GM21390 (cell line): ENCODE data around the gene IQUB.
"Not testable (repeated sequence)": the region's sequence is repeated elsewhere in the genome, so short reads cannot be mapped to it uniquely, and the experiment has no call there.

Experiments
- ATAC-seq: cut with Tn5 transposase; IDR thresholded peaks from one replicate; pipeline ENCODE4 v1.9.1; 2021; ENCODE audit not compliant: unreplicated experiment

The IQUB gene

DNA sequence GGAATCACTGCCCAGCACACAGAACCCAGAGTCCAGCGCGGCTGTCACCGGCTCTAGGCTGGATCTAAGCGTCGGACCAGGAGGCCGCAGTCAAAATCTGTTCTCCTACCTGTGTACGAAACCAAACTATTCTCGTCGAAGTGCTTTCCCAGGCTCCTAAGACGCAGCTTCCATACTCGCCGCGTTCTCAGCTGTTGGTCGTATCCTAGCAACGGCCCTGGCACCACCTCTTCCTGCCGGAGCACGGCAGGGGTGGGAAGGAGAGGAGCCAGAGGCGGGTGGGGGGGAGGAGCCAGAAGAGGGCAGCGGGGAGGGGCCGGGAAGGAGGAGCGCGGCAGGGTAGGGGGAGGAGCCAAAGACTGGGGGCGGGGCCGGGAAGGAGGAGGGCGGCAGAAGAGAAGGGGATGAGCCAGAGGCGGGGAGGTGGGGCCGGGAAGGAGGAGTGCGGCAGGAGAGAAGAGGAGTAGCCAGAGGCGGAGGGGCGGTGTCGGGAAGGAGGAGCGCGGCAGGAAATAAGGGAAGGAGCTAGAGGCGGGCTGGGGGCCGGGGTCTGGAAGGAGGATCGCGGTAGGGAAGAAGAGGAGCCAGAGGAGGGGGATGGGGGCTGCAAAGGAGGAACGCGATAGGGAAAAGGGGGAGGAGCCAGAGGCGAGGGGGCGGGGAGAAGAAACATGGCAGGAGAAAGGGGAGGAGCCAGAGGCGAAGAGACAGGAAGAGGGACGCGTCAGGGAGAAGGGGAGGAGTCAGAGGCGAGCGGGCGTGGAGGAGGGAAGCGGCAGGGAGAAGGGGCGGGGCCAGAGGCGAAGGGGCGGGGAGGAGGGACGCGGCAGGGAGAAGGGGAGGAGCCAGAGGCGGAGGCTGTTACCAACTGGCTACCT is at the start of gene IQUB:
TSS of gene IQUB (minus strand) at position 213 of the 878 bp plus-strand sequence. CDS start 22,255 bp downstream, outside the sequence.
- peak; percentile 84 for ATAC-seq

DNA sequence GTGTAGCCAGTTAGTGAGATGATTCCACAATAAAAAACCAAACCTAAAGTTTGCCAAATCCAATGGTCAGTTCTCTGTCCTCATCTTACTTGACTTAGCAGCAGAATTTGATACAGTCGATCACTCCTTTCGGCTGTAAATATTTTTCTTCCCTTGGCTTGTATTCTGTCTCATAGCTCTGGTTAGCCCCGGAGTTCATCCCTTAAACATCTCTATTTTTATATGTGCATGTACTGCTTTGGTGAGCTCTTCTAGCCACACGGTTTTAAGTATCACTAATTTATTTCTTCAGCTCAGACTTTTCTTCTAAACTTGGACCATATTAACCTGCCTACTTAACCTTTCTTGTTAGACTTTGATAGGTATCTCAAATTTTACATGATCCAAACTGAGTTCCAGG is 49.4 kb upstream of the IQUB start:
- no peak for ATAC-seq

DNA sequence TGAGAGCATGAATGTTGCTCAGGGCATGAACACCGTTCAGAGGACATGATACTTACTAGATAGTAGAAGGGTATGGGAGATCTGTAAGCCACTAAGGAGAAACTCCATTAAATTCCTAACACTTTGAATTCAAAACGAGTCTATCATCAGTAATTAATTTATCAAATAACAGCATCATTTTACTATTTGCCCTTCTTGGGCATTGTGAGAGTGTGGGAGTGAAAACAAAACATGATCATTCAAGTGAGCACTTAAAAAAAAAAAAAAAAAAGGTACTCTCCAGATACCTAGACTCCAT is 46.7 kb upstream of the IQUB start:
- ATAC-seq: peak; percentile 7

DNA sequence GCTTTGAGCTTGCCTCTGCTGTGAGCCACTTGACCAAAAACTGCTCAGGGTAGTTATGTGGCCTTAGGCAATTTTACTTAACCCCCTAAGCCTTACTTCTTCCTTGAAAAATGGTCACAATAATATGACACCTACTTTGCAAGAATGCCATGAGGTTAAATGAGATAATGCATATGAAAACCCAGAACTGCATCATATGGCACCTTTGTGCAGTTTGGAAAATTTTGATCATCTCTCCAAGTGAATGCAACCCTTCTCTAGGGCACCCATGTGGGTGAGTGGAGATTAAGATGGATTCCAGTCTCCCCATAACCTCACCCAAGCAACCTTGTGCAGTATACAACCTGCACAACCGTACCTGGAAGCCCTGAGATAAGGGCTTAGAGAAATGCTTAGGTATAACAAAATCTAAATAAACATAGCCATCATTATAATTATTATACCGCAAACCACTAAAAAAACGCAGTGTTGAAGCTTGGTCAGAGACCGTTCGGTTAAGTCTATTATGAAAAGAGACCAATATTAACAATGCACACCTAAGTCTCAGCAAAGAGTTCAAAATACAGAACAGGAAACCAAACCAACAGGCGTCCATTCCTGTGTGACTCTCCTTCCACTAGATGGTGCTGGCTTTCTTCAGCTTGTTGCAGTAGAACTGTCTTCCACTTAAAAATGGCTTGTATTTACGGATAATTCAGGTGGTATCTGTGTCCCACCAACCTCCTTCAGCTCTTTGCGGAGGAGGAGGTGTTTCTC is 46.2 kb upstream of the IQUB start:
- ATAC-seq: peak; percentile 78

DNA sequence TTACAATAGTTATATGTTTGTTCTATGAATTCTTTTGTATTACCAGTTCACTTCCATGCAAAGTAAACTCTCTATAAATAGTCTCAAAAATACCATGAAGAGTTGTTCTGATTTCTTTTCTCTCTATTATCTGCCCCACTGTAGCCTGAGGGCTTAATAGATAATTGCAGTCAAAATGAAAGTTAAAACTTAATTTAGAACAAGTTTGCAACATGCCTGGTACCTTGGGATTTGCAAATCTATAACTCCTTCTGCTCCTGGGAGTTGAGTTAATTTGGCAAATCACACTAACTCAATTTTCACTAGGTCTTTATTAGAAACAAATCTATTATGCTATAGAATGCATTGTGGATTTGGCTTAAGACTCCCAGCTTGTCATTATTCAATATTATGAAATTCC is 45.0 kb upstream of the IQUB start:
- no peak for ATAC-seq

DNA sequence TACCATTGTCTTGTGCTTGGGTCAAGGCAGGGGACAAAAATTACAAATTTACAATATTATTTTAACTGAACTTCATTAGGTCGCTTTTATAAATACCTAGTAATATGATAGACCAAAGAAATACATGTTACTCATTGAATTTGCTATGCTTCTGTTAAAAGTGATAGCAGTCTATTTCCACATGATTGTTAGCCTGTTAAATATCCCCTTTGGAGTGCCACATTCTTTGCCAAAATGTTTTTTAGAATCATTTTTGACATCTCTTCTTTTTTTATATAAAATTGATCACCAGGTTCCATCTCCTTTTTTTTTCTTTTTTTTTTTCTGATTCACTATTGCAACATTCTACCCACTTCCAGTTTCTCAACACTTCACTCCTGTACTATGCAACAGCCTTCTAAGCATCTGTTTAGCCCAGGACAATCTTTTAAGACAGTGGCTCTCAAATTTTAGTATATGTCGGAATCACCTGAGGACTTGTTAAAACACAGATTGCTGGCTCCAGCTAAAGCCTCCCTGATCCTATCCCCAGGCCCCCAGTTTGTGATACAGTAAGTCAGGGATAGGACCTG is 39.6 kb upstream of the IQUB start:
- ATAC-seq: no peak

DNA sequence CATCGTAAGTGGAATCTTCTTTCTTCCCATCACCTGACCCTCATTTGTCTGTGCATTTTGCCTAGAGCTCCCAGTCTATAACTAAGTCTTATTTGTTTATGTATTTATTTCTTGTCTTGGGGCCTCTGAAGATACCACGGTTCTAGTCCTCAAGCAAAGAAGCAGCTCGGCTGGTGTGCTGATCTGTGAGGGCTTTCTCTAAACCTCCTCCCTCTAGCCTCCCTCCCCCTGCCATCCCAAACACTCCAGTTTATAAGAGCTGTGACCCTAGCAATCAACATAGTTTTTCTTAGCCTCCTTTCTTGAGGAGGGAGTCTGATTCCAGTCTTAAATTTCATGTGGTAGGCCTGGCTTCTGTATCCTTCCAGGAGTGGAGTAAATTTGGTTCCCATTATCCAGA is 38.9 kb upstream of the IQUB start:
- no peak for ATAC-seq

DNA sequence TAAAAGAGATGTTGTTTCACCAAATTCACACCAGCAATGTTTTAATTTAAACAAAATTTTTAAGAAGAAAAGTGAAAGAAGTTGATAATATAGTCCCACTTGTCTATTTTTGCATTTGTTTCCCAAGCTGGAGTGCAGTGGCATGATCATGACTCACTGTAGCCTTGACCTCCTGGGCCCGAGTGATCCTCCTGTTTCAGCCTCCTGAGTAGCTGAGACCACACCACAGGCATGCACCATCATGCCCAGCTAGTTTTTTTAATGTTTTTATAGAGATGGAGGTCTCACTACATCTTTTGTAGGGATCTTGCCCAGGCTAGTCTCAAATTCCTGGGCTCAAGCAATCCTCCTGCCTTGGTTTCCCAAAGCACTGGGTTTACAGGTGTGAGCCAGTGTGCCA is 37.3 kb upstream of the IQUB start:
- no peak for ATAC-seq

DNA sequence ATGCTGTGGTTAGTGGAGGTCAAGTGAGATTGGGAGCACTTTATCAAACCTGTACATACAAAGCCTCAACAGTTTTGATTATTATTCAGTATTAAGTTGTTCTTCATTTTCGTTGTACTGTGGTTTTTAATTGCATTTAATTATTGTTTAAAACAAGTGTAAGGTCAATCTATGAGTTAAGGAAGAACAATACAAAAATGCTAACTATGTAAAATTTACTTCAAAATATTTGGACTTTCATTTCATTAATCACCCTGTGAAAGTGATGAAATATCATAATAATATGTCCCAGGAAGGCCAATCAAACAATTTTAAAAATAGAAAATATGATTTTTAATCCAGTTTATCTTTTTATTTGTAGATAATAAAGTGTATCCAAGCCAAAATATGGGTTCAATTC is 36.8 kb upstream of the IQUB start:
- ATAC-seq: no peak

DNA sequence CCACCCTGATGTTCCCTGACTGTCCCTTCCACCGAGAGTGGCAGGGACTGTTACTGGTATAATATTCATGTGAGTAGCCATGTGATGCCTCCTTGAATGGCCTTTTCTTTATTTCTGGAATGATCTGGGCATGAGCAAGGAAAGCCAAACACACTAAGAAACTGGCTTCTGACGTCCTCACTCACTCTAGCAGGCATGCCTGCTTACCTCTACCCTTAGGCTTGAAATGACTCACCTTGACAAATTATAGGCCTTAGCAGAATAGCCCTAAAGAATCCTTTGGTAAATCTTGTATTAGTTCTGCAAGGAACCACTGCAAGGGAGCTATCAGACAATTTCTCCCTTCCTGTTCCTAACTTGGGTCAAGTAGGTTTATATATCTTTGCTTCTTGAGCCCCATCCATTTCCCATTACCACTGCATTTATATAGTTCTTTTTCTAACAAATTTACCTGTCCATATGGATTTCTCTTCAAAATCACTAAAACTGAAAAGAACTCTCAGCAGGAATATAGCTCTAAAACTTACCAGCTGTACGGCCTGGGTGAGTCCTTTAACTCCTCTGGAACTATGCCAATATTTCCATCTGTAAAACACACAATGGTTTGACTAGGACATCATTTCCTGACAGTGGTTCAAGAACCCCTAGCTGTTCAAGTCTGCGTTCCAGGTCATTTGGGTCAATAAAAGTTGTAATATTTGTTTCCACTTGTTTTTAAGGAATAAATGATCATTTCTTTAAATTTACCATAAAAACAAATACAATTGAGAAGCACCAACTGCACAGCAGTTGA is 36.2 kb upstream of the IQUB start:
- ATAC-seq: no peak

DNA sequence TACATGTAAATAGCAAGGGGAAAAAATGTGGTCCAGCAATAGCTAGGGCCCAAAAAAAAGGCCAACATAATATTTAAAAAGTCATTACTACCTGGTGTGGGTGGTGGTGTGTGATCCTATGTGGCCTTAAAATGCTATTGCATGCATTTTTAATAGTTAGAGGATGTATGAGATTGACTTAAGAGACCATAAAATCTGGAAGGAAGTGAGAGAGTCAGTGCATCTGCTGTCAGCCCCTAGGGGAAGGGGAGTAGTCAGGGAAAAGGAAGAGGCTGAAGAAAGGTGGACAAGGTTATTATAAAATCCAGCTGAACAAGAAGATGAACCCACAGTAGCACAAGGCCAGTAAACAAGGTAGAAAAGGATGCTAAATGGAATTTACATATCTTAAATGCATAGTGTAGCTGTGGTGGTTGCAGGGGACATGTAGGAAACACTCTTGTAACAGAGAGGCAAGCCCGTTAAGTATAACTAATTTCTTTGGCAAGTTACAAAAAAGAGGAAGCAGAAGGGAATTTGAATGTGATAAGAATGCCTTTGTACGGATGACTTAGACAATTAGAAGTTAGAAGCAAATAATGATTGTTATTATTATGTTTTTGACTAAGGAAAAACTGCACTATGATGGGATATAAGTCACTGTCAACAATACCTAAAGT is 35.1 kb upstream of the IQUB start:
- ATAC-seq: no peak

DNA sequence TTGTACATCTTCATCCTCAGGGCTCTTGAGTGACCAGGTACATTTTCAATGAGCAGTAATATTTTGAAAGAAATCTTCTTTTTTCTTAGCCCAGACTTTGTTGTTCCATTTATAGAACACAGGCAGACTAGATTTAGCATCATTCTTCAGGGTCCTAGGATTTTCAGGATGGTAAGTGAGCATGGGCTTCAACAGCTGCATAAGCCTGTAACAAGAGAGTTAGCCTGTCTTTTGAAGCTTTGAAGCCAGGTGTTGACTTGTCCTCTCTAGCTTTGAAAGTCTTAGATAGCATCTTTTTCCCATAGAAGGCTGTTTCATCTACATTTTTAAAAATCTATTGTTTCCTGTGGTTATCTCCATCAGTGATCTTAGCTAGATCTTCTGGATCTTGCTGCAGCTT is 27.7 kb upstream of the IQUB start:
- no peak for ATAC-seq

DNA sequence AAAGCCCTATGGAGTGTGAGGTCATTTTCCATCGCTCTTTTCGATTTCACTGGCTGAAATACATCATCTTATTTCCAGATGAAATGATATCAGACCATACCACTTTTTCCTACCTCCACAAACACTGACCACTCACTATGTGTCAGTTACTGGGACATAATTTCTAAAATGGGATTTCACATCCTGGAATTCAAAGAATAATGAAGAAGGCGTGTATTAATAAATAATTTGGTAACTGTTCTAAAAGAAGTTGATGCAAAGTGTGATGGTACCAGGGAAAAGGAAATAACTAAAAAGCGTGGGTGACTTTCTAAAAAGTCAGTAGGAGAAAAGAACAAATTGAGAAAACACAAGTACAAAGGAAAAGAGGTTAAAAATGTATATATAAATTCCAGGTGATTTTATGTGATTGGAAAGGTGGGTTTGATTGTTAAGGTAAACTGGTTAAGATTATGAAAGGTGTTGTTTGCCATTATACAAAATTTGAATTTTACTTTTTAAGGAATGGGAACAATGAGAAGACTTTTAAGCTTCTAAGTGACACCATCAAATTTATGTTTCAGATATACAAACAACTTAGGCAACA is 24.0 kb upstream of the IQUB start:
- ATAC-seq: no peak

DNA sequence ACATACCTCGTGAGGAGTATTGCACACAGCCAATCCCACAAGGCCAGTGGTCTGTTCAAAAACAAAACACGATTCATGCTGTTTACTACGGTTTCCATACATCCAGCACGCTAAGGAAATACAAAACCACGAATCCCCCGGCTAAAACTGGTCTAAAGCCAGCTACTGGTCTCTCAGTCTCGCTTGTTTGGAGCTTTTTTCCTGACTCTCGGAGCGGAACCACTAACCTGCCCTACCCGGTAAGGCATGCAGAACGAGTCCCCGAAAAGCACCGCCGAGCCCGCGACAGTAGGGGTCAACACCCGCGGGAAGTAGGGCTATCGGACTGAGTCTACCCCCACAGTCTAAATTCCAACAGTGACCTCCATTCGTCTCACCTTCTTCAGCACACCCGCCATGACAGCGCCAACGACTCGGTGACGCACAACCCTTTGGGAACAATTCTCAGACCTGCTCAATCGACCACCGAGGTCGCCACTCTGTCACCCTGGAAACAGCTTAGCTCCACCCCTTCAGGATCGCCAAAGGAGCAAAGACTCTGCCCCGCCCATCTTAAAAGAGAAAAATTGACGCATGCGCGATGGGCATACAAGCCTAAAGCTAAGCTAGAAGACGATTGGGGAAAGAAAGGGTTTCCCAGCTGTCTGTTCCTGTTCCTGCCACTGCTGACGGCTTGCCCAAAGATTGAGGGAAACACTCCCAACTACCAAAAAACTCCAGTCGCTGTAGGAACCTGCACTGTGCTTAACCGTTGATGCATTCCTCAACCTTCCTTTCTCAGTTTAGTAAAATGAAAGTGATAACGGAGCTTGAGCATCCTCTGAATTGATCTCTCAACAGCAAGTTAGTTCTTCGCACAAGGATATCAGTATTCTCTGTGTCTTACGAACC is 23.2 kb upstream of the IQUB start, which contains the start of gene NDUFA5:
TSS of gene NDUFA5 (minus strand) at position 421 of the 891 bp plus-strand sequence. CDS start at position 398, 23 bp downstream.
- peak; percentile 98 for ATAC-seq

DNA sequence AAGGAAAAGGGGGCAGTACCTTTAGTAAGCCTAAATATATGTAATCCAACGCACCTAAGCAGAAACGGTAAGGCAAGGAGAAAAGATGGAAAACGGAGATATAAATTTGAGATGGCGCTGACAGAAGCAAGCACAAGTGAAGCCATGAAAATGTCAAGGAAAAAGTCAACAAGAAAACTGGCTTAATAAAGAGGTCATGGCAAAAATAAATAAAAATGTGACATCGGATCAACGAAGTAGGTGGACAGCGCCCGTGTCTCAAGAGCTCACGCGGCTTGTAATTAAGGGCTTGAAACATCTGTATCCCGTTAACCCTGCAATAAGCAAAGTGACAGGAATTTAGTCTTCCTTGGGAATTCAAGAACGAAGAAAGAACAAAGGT is 22.6 kb upstream of the IQUB start:
- no peak for ATAC-seq

DNA sequence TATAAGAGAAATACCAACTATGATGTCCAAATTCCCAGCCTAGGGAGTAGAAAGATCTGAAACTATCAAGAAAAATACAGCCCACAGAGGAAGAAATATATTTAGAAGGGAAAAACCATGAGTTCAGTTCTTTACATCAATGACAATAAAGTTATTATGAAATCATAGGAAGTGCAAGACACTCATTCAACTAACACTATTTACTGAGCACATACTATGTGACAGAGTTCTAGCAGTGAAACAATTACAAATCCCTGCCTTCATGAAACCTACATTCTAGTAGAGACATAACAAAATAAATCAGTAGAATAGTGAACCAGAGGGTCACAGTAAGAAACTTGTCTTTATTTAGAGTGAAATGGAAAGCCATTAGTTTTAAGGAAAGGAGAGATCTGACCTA is 21.1 kb upstream of the IQUB start:
- ATAC-seq: no peak

DNA sequence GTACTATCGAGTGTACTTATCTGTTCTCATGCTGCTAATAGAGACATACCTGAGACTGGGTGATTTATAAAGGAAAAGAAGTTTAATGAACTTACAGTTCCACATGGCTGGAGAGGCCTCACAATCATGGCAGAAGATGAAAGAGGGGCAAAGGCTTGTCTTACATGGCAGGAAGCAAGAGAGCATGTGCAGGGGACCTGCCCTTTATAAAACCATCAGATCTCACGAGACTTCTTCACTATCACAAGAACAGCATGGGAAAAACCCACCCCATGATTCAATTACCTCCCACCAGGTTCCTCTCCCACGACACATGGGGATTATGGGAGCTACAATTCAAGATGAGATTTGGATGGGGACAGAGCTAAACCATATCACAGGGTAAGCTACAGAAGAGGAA is 18.8 kb upstream of the IQUB start:
- no peak for ATAC-seq

DNA sequence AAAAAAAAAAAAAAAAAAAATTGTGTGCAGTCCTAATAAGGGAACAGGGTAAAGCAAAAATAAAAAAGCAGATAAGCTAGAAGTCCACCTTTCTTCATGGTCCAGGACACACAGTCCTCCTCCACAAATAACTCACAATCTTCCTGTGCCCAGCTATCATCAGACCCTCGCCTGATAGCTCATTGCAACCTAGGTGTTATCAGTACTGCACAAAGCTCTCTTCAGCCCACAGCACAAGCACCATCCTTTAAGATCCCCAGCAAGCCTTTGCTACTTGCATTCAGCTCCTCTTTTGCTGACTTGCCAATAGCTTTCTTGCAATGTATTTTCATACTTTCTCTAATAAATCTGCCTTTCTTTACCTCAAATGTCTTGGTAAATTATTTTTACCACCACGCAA is 18.2 kb upstream of the IQUB start:
- ATAC-seq: no peak

DNA sequence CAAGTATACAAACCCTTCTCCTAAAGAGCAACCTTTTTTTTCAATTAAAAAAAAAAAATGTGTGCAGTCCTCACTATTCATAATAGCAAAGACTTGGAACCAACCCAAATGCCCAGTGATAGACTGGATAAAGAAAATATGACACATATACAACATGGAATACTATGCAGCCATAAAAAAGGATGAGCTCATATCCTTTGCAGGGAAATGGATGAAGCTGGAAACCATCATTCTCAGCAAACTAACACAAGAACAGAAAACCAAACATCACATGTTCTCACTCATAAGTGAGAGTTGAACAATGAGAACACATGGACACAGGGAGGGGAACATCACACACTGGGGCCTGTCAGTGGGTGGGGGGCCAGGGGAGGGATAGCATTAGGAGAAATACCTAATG is 17.7 kb upstream of the IQUB start:
- ATAC-seq: not testable (repeated sequence)
